H1 (cell line): ENCODE results near the gene SPIB. TPM values are rescaled to one million over a fixed set of nuclear protein-coding genes. Genes with fewer than 3 reads are reported as not detected.

ENCODE experiments used
- CTCF ChIA-PET: fragments of 300-600 bp; sonication (Branson Sonifier 250); formaldehyde crosslinking; loops from one replicate; lab custom pipeline; 2021; ENCODE audit not compliant: partially characterized antibody; lab: Charles Lee
- POLR2A ChIA-PET: fragments of 300-600 bp; sonication (Branson Sonifier 250); formaldehyde crosslinking; loops from one replicate; lab custom pipeline; 2021; ENCODE audit warnings: inconsistent platforms; ENCODE audit not compliant: partially characterized antibody; lab: Charles Lee
- DNase-seq, 2 experiments: peaks; one replicate each; pipeline versions ENCODE4 v3.0.0 to v3.0.0-alpha.2; 2010 to 2022; ENCODE audit warnings: low spot score in 2 of 2, low read depth in 1 of 2, mixed read lengths in 1 of 2
- FAIRE-seq: peaks from 2 replicates; lab custom pipeline; 2011; peaks lifted over from hg19 to GRCh38; lab: Jason Lieb, UNC
- H2AFZ ChIP-seq: 2 replicates; pipeline ENCODE4 v1.8.1; 2012; ENCODE audit warnings: low read length, inconsistent platforms
- H2AK5ac ChIP-seq: 2 replicates; pipeline ENCODE4 v1.6.1; 2013; ENCODE audit warnings: low read depth, low read length
- H2BK120ac ChIP-seq: replicated peaks from 2 replicates; pipeline ENCODE3; 2013; ENCODE audit warnings: low read depth, low read length, inconsistent platforms
- H2BK12ac ChIP-seq: 2 replicates; pipeline ENCODE4 v1.6.1; 2013; ENCODE audit warnings: low read depth, low read length
- H2BK15ac ChIP-seq: 2 replicates; pipeline ENCODE4 v1.6.1; 2013; ENCODE audit warnings: low read length
- H2BK20ac ChIP-seq: 2 replicates; pipeline ENCODE4 v1.6.1; 2013; ENCODE audit warnings: low read length
- H2BK5ac ChIP-seq: 2 replicates; pipeline ENCODE4 v1.6.1; 2013; ENCODE audit warnings: low read depth, low read length
- H3K14ac ChIP-seq: 2 replicates; pipeline ENCODE4 v1.6.1; 2013; ENCODE audit warnings: inconsistent platforms; ENCODE audit not compliant: insufficient read length
- H3K18ac ChIP-seq: 2 replicates; pipeline ENCODE4 v1.6.1; 2013; ENCODE audit warnings: low read length; ENCODE audit errors: extremely low read depth
- H3K23ac ChIP-seq: 2 replicates; pipeline ENCODE4 v1.6.1; 2013; ENCODE audit warnings: inconsistent platforms; ENCODE audit not compliant: insufficient read length
- H3K23me2 ChIP-seq: 2 replicates; pipeline ENCODE4 v1.6.1; 2013; ENCODE audit warnings: low read depth, low read length
- H3K27ac ChIP-seq: 2 replicates; pipeline ENCODE4 v1.6.1; 2011; ENCODE audit warnings: low read depth, low read length, inconsistent platforms
- H3K27me3 ChIP-seq, 4 experiments: replicated peaks in 1 of 4; 1 replicate in 1 of 4; 2 replicates in 3 of 4; pipeline versions ENCODE4 v1.6.1 to v1.8.1; 2011 to 2013; ENCODE audit warnings: low read length in 3 of 4, mild to moderate bottlenecking in 3 of 4, inconsistent platforms in 2 of 4, mixed read lengths in 2 of 4, moderate library complexity in 1 of 4; ENCODE audit not compliant: control insufficient read depth in 3 of 4, insufficient read depth in 3 of 4; ENCODE audit errors: extremely low read depth in 1 of 4
- H3K36me3 ChIP-seq, 4 experiments: 2 replicates each; pipeline versions ENCODE4 v1.6.1 to v1.8.1; 2011 to 2013; ENCODE audit warnings: mild to moderate bottlenecking in 4 of 4, low read length in 3 of 4, moderate library complexity in 2 of 4, control low read depth in 1 of 4, inconsistent platforms in 1 of 4; ENCODE audit not compliant: insufficient read depth in 4 of 4, control insufficient read depth in 2 of 4
- H3K4ac ChIP-seq: replicated peaks from 2 replicates; pipeline ENCODE3; 2013; ENCODE audit warnings: low read length, low read depth, mixed read lengths, inconsistent platforms; ENCODE audit not compliant: insufficient read length
- H3K4me1 ChIP-seq, 4 experiments: replicated peaks in 1 of 4; 1 replicate in 1 of 4; 2 replicates in 3 of 4; pipeline versions ENCODE4 v1.6.1 to v1.8.1; 2011 to 2013; ENCODE audit warnings: low read length in 3 of 4, inconsistent platforms in 2 of 4, mixed read lengths in 1 of 4; ENCODE audit not compliant: insufficient read depth in 4 of 4, control insufficient read depth in 3 of 4
- H3K4me2 ChIP-seq, 2 experiments: 2 replicates each; pipeline versions ENCODE4 v1.6.1 to v1.8.1; 2011 to 2013; ENCODE audit warnings: low read depth in 2 of 2, low read length in 2 of 2, control low read depth in 1 of 2, inconsistent platforms in 1 of 2, mild to moderate bottlenecking in 1 of 2; ENCODE audit not compliant: insufficient read depth in 1 of 2
- H3K4me3 ChIP-seq, 4 experiments: fragments of 200-600, 300-600 bp in 1 of 4; sonication (generic), shearing (Covaris generic), sonication (Bioruptor Twin) in 1 of 4; 2 replicates each; pipeline versions ENCODE4 v1.5.1 to v1.8.1; 2011 to 2016; ENCODE audit warnings: low read length in 4 of 4, low read depth in 3 of 4, control low read depth in 2 of 4, inconsistent platforms in 2 of 4, mild to moderate bottlenecking in 2 of 4, mixed read lengths in 1 of 4, moderate library complexity in 1 of 4; ENCODE audit not compliant: insufficient read depth in 2 of 4; ENCODE audit errors: extremely low read depth in 1 of 4
- H3K56ac ChIP-seq: replicated peaks from 2 replicates; pipeline ENCODE3; 2013; ENCODE audit warnings: low read depth, mild to moderate bottlenecking, mixed read lengths, low read length, inconsistent platforms; ENCODE audit not compliant: insufficient read length
- H3K79me1 ChIP-seq: 2 replicates; pipeline ENCODE4 v1.6.1; 2013; ENCODE audit warnings: low read depth, low read length, control low read depth
- H3K79me2 ChIP-seq, 2 experiments: 2 replicates each; pipeline versions ENCODE4 v1.6.1 to v1.8.1; 2012 to 2013; ENCODE audit warnings: low read length in 2 of 2, mild to moderate bottlenecking in 2 of 2, inconsistent platforms in 1 of 2; ENCODE audit not compliant: insufficient read depth in 2 of 2, control insufficient read depth in 1 of 2
- H3K9ac ChIP-seq, 4 experiments: replicated peaks in 1 of 4; 1 replicate in 1 of 4; 2 replicates in 3 of 4; pipeline versions ENCODE4 v1.6.1 to v1.8.1; 2011 to 2013; ENCODE audit warnings: low read depth in 3 of 4, low read length in 3 of 4, control low read depth in 2 of 4, mild to moderate bottlenecking in 2 of 4, moderate library complexity in 2 of 4, inconsistent platforms in 1 of 4; ENCODE audit errors: extremely low read depth in 1 of 4
- H3K9me3 ChIP-seq, 2 experiments: 2 replicates each; pipeline versions ENCODE4 v1.6.1 to v1.8.1; 2012 to 2013; ENCODE audit warnings: mild to moderate bottlenecking in 2 of 2, moderate library complexity in 2 of 2, control low read depth in 1 of 2, inconsistent platforms in 1 of 2, low read depth in 1 of 2, low read length in 1 of 2, mixed read lengths in 1 of 2; ENCODE audit not compliant: insufficient read depth in 2 of 2
- H4K20me1 ChIP-seq, 2 experiments: replicated peaks in 1 of 2; 2 replicates each; pipeline versions ENCODE3 to v1.8.1; 2011 to 2013; ENCODE audit warnings: inconsistent platforms in 2 of 2, low read length in 2 of 2, mild to moderate bottlenecking in 1 of 2; ENCODE audit not compliant: insufficient read depth in 2 of 2, control insufficient read depth in 1 of 2
- H4K5ac ChIP-seq: 2 replicates; pipeline ENCODE4 v1.6.1; 2013; ENCODE audit warnings: low read length, low read depth, mixed read lengths, inconsistent platforms; ENCODE audit not compliant: insufficient read length
- H4K8ac ChIP-seq: 2 replicates; pipeline ENCODE4 v1.8.0; 2013; ENCODE audit warnings: mild to moderate bottlenecking, moderate library complexity, low read length, inconsistent platforms; ENCODE audit not compliant: insufficient read depth; ENCODE audit errors: extremely low read depth
- H4K91ac ChIP-seq: replicated peaks from 2 replicates; pipeline ENCODE3; 2013; ENCODE audit warnings: low read length, mixed read lengths, inconsistent platforms; ENCODE audit not compliant: insufficient read length
- WGBS, 2 experiments: shearing (Covaris generic) in 1 of 2; methylation state at CpG; one replicate each; pipeline versions ENCODE4 v1.1.6 to v1.1.7; 2013 to 2015; ENCODE audit warnings: low lambda C conversion rate in 2 of 2, mixed read lengths in 2 of 2, inconsistent platforms in 1 of 2, low coverage in 1 of 2, missing lambda C conversion rate in 1 of 2; ENCODE audit not compliant: insufficient replicate concordance in 2 of 2, insufficient coverage in 1 of 2, insufficient read length in 1 of 2; ENCODE audit errors: extremely low coverage in 1 of 2, missing lambda C conversion rate in 1 of 2; 5-methylcytosine and 5-hydroxymethylcytosine counted together
- polyA plus RNA-seq, 7 experiments: library from polyadenylated mRNA; depleted of rRNA in 3 of 7; stranded (reverse) in 5 of 7; unstranded in 2 of 7; fragments of >200 nt in 5 of 7; fragments of 200-250 nt in 2 of 7; gene quantifications; 1 replicate in 5 of 7; 2 replicates in 1 of 7; 4 replicates in 1 of 7; pipeline versions ENCODE4 v1.2.1 to v1.2.3, GENCODE V29; 2011 to 2013; ENCODE audit warnings: missing spikeins in 2 of 7, mixed read lengths in 2 of 7
- total RNA-seq: library from RNA; stranded (reverse); fragmentation: NEBNext Ultra II Directional; extraction: Animal tissue kit (Norgen Biotek cat#: 25700); gene quantifications from 2 replicates; pipeline ENCODE4 v1.2.1, GENCODE V29; 2021
- TF ChIP-seq, protein P1 (sequence below): IDR thresholded peaks from 2 replicates; pipeline ENCODE4 v1.6.1; 2011; ENCODE audit warnings: low read length, improper control_type of control experiment

SPIB gene
- total and polyA plus RNA-seq, 2 of the 8 experiments (the other 6 are each of a cell fraction or from before 2014, with no cell fraction given) = 11.1 to 17.4 TPM

DNA sequence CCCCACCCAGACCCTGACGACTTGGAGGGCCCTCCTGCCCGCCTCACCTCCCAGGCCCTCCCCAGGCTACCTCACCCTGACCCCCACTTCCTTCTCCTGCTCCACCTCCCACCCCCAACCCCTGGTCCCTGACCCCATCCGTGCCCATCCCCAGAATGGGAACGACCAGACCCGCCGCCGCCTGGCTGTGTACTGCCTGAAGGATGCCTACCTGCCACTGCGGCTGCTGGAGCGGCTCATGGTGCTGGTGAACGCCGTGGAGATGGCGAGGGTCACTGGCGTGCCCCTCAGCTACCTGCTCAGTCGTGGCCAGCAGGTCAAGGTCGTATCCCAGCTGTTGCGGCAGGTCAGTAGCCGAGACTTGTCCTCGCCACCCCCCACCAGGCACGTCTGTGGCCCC, 11.9 kb upstream of the SPIB start:
- Histone ChIP-seq H3K4me2 (no peak overlapping the region), H4K20me1 (peaks cover 1 to 6% of the 10 kb centered on the region in 2 experiments), H3K23ac (no peak overlapping the region), H3K27ac (no peak overlapping the region), H2AFZ (no peak overlapping the region), H3K9ac (no peak overlapping the region), H3K4me3 (no peak overlapping the region), H2BK5ac (no peak overlapping the region), H4K91ac (no peak overlapping the region), H2AK5ac (no peak overlapping the region), H2BK20ac (no peak overlapping the region), H3K23me2 (no peaks in the 10 kb centered on the region), H3K56ac (no peak overlapping the region), H3K79me1 (no peaks in the 10 kb centered on the region), H2BK12ac (no peak overlapping the region), H3K14ac (no peak overlapping the region), H2BK15ac (no peak overlapping the region), H3K18ac (no peak overlapping the region), H3K4ac (no peak overlapping the region), H3K4me1 (no peaks in the 10 kb centered on the region), H4K8ac (no peak overlapping the region; the same call in 1 of the 2 replicates), H2BK120ac (no peak overlapping the region), H3K9me3 (no peaks in the 10 kb centered on the region), H4K5ac (no peak overlapping the region), H3K79me2 (no peaks in the 10 kb centered on the region), H3K27me3 (no peaks in the 10 kb centered on the region), H3K36me3 (peaks cover 20 to 56% (median 37%) of the 10 kb centered on the region in 4 experiments)
- DNase-seq (no peak), FAIRE-seq (no peak)
- CTCF ChIA-PET = interaction anchor here (0.6 to 1.0 kb wide), 2 partner anchors 62 to 131 kb away, joined by 3 read pairs; no protein-coding TSS in a partner anchor
- POLR2A ChIA-PET = interaction anchor here (0.9 to 1.0 kb wide), 2 partner anchors 10 to 38 kb away, joined by 3 read pairs; no protein-coding TSS in a partner anchor
- 94% methylated on average over 16 of the region's 19 CpGs; no CpG with 5 or more reads in 1 of the 2 experiments for WGBS, 2 experiments
- TF ChIP-seq, protein P1, sequence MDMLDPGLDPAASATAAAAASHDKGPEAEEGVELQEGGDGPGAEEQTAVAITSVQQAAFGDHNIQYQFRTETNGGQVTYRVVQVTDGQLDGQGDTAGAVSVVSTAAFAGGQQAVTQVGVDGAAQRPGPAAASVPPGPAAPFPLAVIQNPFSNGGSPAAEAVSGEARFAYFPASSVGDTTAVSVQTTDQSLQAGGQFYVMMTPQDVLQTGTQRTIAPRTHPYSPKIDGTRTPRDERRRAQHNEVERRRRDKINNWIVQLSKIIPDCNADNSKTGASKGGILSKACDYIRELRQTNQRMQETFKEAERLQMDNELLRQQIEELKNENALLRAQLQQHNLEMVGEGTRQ = no peak
